NCI-H2171 treated with DMSO at 0.1 percent for 48 hours (cell line): ENCODE measurements around the gene ZNF25.
"Not testable (repeated sequence)": the region's sequence is repeated elsewhere in the genome, so short reads cannot be mapped to it uniquely, and the experiment has no call there.

Source experiments
- DNase-seq: peaks from one replicate; lab custom pipeline; 2025; lab: John Stamatoyannopoulos, UW

ZNF25 gene

GRCh38 chr10:37947526-37947925 is 28.9 kb downstream of the ZNF25 start:
- no peak for DNase-seq

DNA sequence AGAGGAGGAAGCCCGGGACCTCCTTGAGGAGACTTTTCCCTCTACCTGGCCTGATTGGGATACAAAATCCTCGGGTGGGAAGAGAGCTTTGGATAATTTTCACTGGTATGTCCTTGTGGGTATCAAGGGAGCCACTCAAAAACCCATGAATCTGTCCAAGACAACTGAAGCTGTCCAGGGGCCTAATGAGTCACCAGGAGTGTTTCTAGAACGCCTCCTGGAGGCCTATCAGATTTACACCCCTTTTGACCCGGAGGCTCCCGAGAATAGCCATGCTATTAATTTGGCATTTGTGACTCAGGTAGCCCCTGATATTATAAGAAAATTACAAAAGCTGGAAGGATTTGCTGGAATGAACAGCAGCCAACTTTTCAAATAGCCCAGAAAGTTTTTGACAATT is 38.6 kb downstream of the ZNF25 start:
- DNase-seq = no peak

GRCh38 chr10:37934791-37935190 is 41.7 kb downstream of the ZNF25 start:
- DNase-seq = no peak

- no peak for DNase-seq
Observed at GRCh38 chr10:37930423-37930822, 46.0 kb downstream of the ZNF25 start.

GRCh38 chr10:37908165-37908564 is 68.3 kb downstream of the ZNF25 start:
- DNase-seq = not testable (repeated sequence)

- DNase-seq = no peak
Observed at GRCh38 chr10:37906382-37906781, 70.1 kb downstream of the ZNF25 start.
